H9 (cell line): ENCODE results near the gene COQ4. TPM values are rescaled to one million over a fixed set of nuclear protein-coding genes. Genes with fewer than 3 reads are reported as not detected.

Experiments used
- DNase-seq: peaks from one replicate; pipeline ENCODE4 v3.0.0-alpha.2; 2017
- H2AFZ ChIP-seq: one replicate; pipeline ENCODE4 v1.6.1; 2013; ENCODE audit warnings: mild to moderate bottlenecking, low read length, control low read depth, moderate library complexity
- H2AK5ac ChIP-seq: 2 replicates; pipeline ENCODE4 v1.6.1; 2013; ENCODE audit warnings: low read length, control low read depth, mixed read lengths; ENCODE audit not compliant: insufficient read length
- H2BK120ac ChIP-seq: one replicate; pipeline ENCODE4 v1.6.1; 2013; ENCODE audit warnings: low read depth, mild to moderate bottlenecking, low read length, control low read depth, inconsistent platforms; ENCODE audit not compliant: poor library complexity, severe bottlenecking
- H2BK12ac ChIP-seq: 2 replicates; pipeline ENCODE4 v1.6.1; 2013; ENCODE audit warnings: low read length, control low read depth, mixed read lengths, low read depth; ENCODE audit not compliant: insufficient read length
- H2BK15ac ChIP-seq: 2 replicates; pipeline ENCODE4 v1.6.1; 2013; ENCODE audit warnings: low read depth, low read length, control low read depth
- H2BK20ac ChIP-seq: one replicate; pipeline ENCODE4 v1.6.1; 2013; ENCODE audit warnings: low read depth, mild to moderate bottlenecking, low read length, control low read depth, inconsistent platforms; ENCODE audit not compliant: poor library complexity, severe bottlenecking
- H2BK5ac ChIP-seq: 2 replicates; pipeline ENCODE4 v1.6.1; 2013; ENCODE audit warnings: low read length, control low read depth, mixed read lengths; ENCODE audit not compliant: insufficient read length
- H3K14ac ChIP-seq: 2 replicates; pipeline ENCODE4 v1.6.1; 2013; ENCODE audit warnings: low read length, control low read depth; ENCODE audit not compliant: insufficient read depth
- H3K18ac ChIP-seq: 2 replicates; pipeline ENCODE4 v1.6.1; 2013; ENCODE audit warnings: low read depth, mild to moderate bottlenecking, mixed read lengths, low read length, control low read depth; ENCODE audit not compliant: insufficient read length
- H3K23ac ChIP-seq: 2 replicates; pipeline ENCODE4 v1.6.1; 2013; ENCODE audit warnings: low read length, control low read depth, mixed read lengths, low read depth; ENCODE audit not compliant: insufficient read length
- H3K23me2 ChIP-seq: 2 replicates; pipeline ENCODE4 v1.6.1; 2013; ENCODE audit warnings: low read depth, mild to moderate bottlenecking, mixed read lengths, low read length, control low read depth; ENCODE audit not compliant: insufficient read length, poor library complexity, severe bottlenecking
- H3K27ac ChIP-seq: 2 replicates; pipeline ENCODE4 v1.5.1; 2013; ENCODE audit warnings: low read length, control low read depth, mixed read lengths, low read depth; ENCODE audit not compliant: insufficient read length
- H3K27me3 ChIP-seq: 2 replicates; pipeline ENCODE4 v1.6.1; 2013; ENCODE audit warnings: low read length, control low read depth, inconsistent platforms; ENCODE audit not compliant: insufficient read depth
- H3K4ac ChIP-seq: 2 replicates; pipeline ENCODE4 v1.6.1; 2013; ENCODE audit warnings: low read depth, mild to moderate bottlenecking, control low read depth, inconsistent platforms, low read length, moderate library complexity
- H3K4me1 ChIP-seq: 2 replicates; pipeline ENCODE4 v1.6.1; 2013; ENCODE audit warnings: low read length, control low read depth, inconsistent platforms; ENCODE audit not compliant: insufficient read depth
- H3K4me2 ChIP-seq: 2 replicates; pipeline ENCODE4 v1.6.1; 2013; ENCODE audit warnings: low read length, control low read depth, mixed read lengths; ENCODE audit not compliant: insufficient read length, insufficient read depth
- H3K56ac ChIP-seq: 2 replicates; pipeline ENCODE4 v1.6.1; 2013; ENCODE audit warnings: low read depth, mild to moderate bottlenecking, mixed read lengths, low read length, control low read depth; ENCODE audit not compliant: insufficient read length
- H3K79me1 ChIP-seq: 2 replicates; pipeline ENCODE4 v1.6.1; 2013; ENCODE audit warnings: low read depth, mild to moderate bottlenecking, moderate library complexity, low read length, control low read depth, inconsistent platforms; ENCODE audit not compliant: insufficient read depth, poor library complexity, severe bottlenecking
- H3K79me2 ChIP-seq: 2 replicates; pipeline ENCODE4 v1.6.1; 2013; ENCODE audit warnings: low read length, control low read depth, inconsistent platforms; ENCODE audit not compliant: insufficient read depth
- H3K9ac ChIP-seq: 2 replicates; pipeline ENCODE4 v1.6.1; 2013; ENCODE audit warnings: low read length, control low read depth, mixed read lengths; ENCODE audit not compliant: insufficient read length; ENCODE audit errors: extremely low read depth
- H3K9me3 ChIP-seq: one replicate; pipeline ENCODE4 v1.6.1; 2013; ENCODE audit warnings: low read depth, low read length, inconsistent platforms; ENCODE audit not compliant: control insufficient read depth
- H3T11ph ChIP-seq: one replicate; pipeline ENCODE4 v1.6.1; 2013; ENCODE audit warnings: mild to moderate bottlenecking, low read length, control low read depth, inconsistent platforms
- H4K20me1 ChIP-seq: one replicate; pipeline ENCODE4 v1.6.1; 2013; ENCODE audit not compliant: control insufficient read depth, insufficient read length, insufficient read depth
- H4K5ac ChIP-seq: 2 replicates; pipeline ENCODE4 v1.6.1; 2013; ENCODE audit warnings: low read depth, mild to moderate bottlenecking, mixed read lengths, low read length, control low read depth; ENCODE audit not compliant: insufficient read length
- H4K8ac ChIP-seq: replicated peaks from 2 replicates; pipeline ENCODE4 v1.6.1; 2013; ENCODE audit warnings: low read length, control low read depth, mixed read lengths, low read depth; ENCODE audit not compliant: insufficient read length
- H4K91ac ChIP-seq: 2 replicates; pipeline ENCODE4 v1.6.1; 2013; ENCODE audit warnings: low read depth, mild to moderate bottlenecking, moderate library complexity, mixed read lengths, low read length, control low read depth; ENCODE audit not compliant: insufficient read length
- H3K27ac Mint-ChIP-seq, 3 experiments: 2 replicates in 2 of 3; 3 replicates in 1 of 3; pipeline ENCODE4 v1.8.0; 2020 to 2021; ENCODE audit warnings: mixed read lengths in 3 of 3, mild to moderate bottlenecking in 1 of 3, moderate library complexity in 1 of 3
- H3K27me3 Mint-ChIP-seq: 2 replicates; pipeline ENCODE4 v1.8.0; 2021; ENCODE audit warnings: low read depth, mild to moderate bottlenecking, moderate library complexity, mixed read lengths
- H3K36me3 Mint-ChIP-seq, 3 experiments: 2 replicates in 2 of 3; 3 replicates in 1 of 3; pipeline ENCODE4 v1.8.0; 2020 to 2021; ENCODE audit warnings: low read depth in 3 of 3, mixed read lengths in 3 of 3; ENCODE audit not compliant: insufficient read depth in 1 of 3
- H3K4me1 Mint-ChIP-seq, 2 experiments: 2 replicates each; pipeline ENCODE4 v1.8.0; 2020; ENCODE audit warnings: mixed read lengths in 2 of 2
- H3K4me3 Mint-ChIP-seq, 2 experiments: 2 replicates in 1 of 2; 3 replicates in 1 of 2; pipeline ENCODE4 v1.8.0; 2020 to 2021; ENCODE audit warnings: mild to moderate bottlenecking in 2 of 2, mixed read lengths in 2 of 2, moderate library complexity in 1 of 2
- H3K9me3 Mint-ChIP-seq, 2 experiments: 2 replicates in 1 of 2; 3 replicates in 1 of 2; pipeline ENCODE4 v1.8.0; 2020; ENCODE audit warnings: mild to moderate bottlenecking in 2 of 2, mixed read lengths in 2 of 2, moderate library complexity in 1 of 2
- WGBS: extraction: QIAGEN DNeasy Blood & Tissue Kit; methylation state at CpG from one replicate; pipeline ENCODE4 v1.1.7; 2013; ENCODE audit warnings: missing lambda C conversion rate, low lambda C conversion rate, mixed read lengths; ENCODE audit not compliant: insufficient read length; ENCODE audit errors: extremely low coverage; 5-methylcytosine and 5-hydroxymethylcytosine counted together
- total RNA-seq: library from RNA; stranded (reverse); gene quantifications from 2 replicates; pipeline ENCODE4 v1.2.1, GENCODE V29; 2021
- TF ChIP-seq, protein P1 (sequence below): fragments of 200-600 bp; sonication (generic); conservative IDR thresholded peaks from 3 replicates; pipeline ENCODE4 v1.8.0; 2021; ENCODE audit warnings: antibody characterized with exemption, mild to moderate bottlenecking

Gene COQ4
- total RNA-seq, 1 experiment from 2014 or later = 38.4 TPM

DNA sequence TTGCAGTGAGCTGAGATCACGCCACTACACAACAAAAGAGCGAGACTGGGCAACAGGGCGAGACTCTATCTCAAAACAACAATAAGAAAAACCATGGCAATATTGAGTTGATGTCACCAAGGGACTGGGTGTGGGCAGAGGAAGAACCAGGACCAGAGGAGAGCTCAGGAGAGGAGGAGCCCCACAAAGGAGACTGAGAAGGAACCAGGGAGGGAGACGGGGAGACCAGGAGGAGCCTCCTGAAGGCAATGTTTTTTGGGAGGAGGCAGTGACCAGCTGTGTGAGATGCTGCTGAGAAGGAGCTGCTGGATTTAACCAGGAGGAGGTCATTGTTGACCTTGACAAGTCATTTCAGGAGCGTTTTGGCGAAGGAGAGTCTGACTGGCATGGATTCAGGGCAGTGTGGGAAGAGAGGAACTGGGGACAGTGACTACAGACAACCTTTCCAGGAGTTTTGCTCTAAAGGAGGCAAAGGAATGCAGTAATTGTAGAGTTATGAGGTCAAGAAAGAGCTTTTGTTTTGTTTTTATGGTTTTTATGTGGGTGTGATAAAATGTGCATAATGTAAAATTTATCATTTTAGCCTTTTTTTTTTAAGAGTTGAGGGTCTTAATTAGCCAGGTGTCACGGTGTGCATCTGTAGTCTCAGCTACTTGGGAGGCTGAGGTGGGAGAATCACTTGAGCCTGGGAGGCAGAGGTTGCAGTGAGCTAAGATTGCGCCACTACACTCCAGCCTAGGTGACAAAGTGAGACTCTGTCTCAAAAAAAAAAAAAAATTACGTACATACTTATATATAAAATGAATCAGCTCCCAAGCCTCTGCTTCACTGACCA, 18.3 kb upstream of the COQ4 start:
- Histone ChIP-seq H3K18ac (no peak overlapping the region), H2BK15ac (no peak overlapping the region), H3K14ac (no peak overlapping the region), H3K23me2 (no peaks in the 10 kb centered on the region), H2BK12ac (no peak overlapping the region), H3K4me1 (no peaks in the 10 kb centered on the region), H4K20me1 (no peaks in the 10 kb centered on the region), H4K5ac (no peak overlapping the region), H2AFZ (no peak overlapping the region), H2BK120ac (no peak overlapping the region), H3K4ac (no peak overlapping the region), H3K79me1 (no peaks in the 10 kb centered on the region), H3K23ac (no peak overlapping the region), H4K91ac (no peak overlapping the region), H3T11ph (no peak overlapping the region), H3K27me3 (no peaks in the 10 kb centered on the region), H3K56ac (no peak overlapping the region), H3K9me3 (no peaks in the 10 kb centered on the region), H3K4me2 (no peak overlapping the region), H2BK5ac (no peak overlapping the region), H4K8ac (no peak overlapping the region), H2AK5ac (no peak overlapping the region), H3K79me2 (no peaks in the 10 kb centered on the region), H2BK20ac (no peak overlapping the region), H3K9ac (no peak overlapping the region), H3K27ac (no peak overlapping the region)
- no CpG with 5 or more reads among the region's 9 CpGs for WGBS
- no peak overlapping the region; a peak in 1 of 7 replicates for H3K27ac Mint-ChIP-seq
- TF ChIP-seq, protein P1, sequence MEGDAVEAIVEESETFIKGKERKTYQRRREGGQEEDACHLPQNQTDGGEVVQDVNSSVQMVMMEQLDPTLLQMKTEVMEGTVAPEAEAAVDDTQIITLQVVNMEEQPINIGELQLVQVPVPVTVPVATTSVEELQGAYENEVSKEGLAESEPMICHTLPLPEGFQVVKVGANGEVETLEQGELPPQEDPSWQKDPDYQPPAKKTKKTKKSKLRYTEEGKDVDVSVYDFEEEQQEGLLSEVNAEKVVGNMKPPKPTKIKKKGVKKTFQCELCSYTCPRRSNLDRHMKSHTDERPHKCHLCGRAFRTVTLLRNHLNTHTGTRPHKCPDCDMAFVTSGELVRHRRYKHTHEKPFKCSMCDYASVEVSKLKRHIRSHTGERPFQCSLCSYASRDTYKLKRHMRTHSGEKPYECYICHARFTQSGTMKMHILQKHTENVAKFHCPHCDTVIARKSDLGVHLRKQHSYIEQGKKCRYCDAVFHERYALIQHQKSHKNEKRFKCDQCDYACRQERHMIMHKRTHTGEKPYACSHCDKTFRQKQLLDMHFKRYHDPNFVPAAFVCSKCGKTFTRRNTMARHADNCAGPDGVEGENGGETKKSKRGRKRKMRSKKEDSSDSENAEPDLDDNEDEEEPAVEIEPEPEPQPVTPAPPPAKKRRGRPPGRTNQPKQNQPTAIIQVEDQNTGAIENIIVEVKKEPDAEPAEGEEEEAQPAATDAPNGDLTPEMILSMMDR = no peak
- H3K4me3 Mint-ChIP-seq = no peak overlapping the region
- DNase-seq = no peak
- peaks cover 2% of the 10 kb centered on the region; the same call in 1 of the 2 replicates for H3K27me3 Mint-ChIP-seq
- H3K36me3 Mint-ChIP-seq = peaks cover 10 to 16% (median 14%) of the 10 kb centered on the region in 3 experiments
- H3K9me3 Mint-ChIP-seq = no peaks in the 10 kb centered on the region; a peak in 1 of 5 replicates
- H3K4me1 Mint-ChIP-seq = no peaks in the 10 kb centered on the region; a peak in 1 of 4 replicates
